ENCODE data around the gene PRCC.
"Not testable (repeated sequence)": the region's sequence is repeated elsewhere in the genome, so short reads cannot be mapped to it uniquely, and the experiment has no call there.

The PRCC gene

DNA sequence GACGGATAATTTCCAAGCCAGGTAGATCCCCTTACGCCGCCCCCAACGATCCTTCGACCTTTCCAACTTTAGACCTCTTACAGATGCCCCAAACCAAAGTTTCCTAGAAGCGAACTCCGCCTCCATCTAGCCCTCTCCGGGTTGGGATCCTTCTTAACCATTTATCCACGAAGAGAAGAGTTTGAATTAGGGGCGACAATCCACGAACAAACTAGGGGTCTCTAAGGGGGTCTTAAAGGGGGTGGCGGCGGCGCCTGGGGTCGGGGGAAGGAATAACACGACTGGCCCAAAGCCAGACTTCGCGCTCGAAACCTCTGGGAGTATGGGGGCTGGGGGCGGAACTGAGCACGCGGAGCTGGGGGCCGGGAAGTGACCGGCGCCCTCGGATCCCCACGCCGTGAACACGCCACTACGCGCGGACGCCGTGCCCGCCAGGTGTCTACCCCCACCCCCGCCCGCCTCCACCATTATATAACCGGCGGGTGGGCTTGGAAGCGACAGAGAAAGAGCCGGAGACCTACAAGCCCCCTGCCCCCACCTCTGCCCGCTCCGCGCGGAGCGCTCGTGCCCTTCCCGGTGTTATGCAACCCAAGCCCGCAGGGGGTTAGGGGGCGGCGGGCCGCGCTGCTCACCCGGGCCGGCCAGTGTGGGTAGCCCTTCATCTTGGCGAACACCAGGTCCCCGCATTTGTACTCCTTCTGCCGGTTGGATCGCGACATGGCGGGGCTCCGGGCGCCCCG lies 16.5 kb upstream of the PRCC start:
- peaks cover 53% of the 10 kb centered on the region for H3K4me1 Mint-ChIP-seq (ENCODE audit: low read depth)
- no peaks in the 10 kb centered on the region for H3K27me3 Mint-ChIP-seq
- H3K27ac Mint-ChIP-seq = peak overlapping the region; percentile 97
- H3K4me3 Mint-ChIP-seq = peak overlapping the region; percentile 97
- H3K36me3 Mint-ChIP-seq (ENCODE audit: low read depth) = peaks cover 36% of the 10 kb centered on the region
- H3K9me3 Mint-ChIP-seq = no peaks in the 10 kb centered on the region

DNA sequence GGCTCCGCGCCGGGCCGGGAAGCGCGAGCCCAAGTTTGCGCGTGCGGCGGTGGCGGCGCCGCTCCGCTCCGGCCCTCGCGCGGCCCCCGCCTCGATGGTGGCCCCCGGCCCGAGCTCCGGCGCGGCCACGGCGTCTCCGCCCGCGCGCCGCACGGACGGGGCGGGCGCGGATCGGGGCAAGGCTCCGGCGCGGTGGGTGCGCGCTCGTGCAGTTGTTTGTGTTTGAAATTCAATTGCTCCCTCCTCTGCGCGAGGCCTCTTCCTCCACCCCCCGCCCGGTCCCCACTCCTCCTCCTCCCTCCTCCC lies 15.9 kb upstream of the PRCC start, which contains the start of gene HDGF:
HDGF (minus strand) TSS at position 225 of the 306 bp plus-strand sequence. CDS start 246 bp downstream, outside the sequence.
- H3K4me1 Mint-ChIP-seq (ENCODE audit: low read depth) = peaks cover 48% of the 10 kb centered on the region
- peak within 1 kb of the TSS; percentile 97 for H3K4me3 Mint-ChIP-seq

DNA sequence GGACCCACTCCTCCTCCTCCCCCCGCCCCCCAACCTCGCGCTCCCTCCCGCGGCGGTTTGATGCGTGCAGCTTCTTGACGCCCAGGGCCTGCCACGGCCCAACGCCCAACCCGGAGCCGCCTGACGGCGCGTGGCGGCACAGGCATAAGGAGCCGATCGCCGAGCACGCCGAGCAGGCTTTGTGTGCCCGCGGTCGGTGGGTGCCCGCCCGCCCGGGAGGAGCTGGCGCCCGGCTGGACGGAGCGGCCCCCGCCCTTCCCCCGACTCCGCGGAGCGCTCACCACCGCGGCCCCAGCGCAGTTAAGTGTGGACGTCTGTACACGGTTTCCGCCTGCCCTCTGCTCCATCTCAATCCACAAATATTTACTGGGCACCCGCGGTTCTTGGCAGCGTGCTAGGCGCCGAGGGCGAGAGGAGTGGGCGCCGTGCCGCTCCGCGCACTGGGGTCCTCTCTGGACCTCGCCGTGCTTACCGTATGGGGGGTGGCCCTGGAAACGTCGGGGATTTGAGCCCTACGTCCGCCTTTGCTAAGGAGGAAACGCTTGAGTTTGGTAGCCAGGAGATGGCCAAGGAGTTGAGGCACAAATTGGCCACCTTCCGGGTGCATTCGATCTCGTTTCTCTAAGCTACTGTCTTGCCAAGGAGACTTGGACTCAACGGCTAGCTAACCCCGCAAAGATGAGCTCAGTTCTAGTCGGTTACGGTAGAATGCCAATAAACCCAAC lies 15.4 kb upstream of the PRCC start:
- no peaks in the 10 kb centered on the region for H3K27me3 Mint-ChIP-seq
- no peaks in the 10 kb centered on the region for H3K9me3 Mint-ChIP-seq
- H3K4me3 Mint-ChIP-seq = peak overlapping the region; percentile 97
- peaks cover 42% of the 10 kb centered on the region for H3K4me1 Mint-ChIP-seq (ENCODE audit: low read depth)
- H3K36me3 Mint-ChIP-seq (ENCODE audit: low read depth) = peaks cover 32% of the 10 kb centered on the region
- H3K27ac Mint-ChIP-seq = peak overlapping the region; percentile 94

More for the DNA sequence above, 15.9 kb upstream of the PRCC start, which contains the start of gene HDGF:
- H3K27me3 Mint-ChIP-seq = no peaks in the 10 kb centered on the region
- H3K27ac Mint-ChIP-seq = peak within 1 kb of the TSS; percentile 97
- no peaks in the 10 kb centered on the region for H3K9me3 Mint-ChIP-seq
- peaks cover 32% of the 10 kb centered on the region for H3K36me3 Mint-ChIP-seq (ENCODE audit: low read depth)

DNA sequence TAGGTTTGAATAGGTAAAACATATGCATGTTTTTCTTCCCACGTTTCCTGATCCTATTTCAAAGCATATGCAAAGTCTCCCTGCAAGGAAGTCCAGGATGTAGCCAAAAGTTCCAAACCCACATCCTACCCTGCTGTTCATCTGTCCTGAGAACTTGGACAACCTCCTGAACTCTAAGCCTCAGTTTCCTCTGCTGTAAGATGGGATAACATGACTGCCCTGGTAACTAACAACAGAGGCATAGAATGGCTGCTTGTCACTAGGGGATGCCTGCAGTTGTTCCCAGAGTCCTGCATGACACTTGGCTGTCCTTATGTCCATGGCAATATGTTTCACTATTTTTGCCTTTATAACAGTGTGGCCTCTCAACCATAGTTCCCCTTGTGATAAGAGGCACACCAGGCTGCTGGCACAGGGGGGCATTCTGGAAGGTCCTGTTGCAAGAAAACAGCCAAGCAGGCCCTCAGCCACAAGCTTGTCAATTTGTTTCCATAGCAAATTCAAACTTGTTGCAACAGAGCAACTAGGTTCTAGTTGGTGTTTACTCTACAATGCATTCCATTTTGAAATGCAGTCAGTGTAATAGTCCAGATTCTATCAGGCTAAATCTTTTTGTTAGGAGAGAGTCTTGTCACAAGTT lies 14.4 kb upstream of the PRCC start:
- Mint-ChIP-seq H3K36me3 (ENCODE audit: low read depth) (peaks cover 26% of the 10 kb centered on the region), H3K27ac (peak overlapping the region; percentile 94), H3K9me3 (no peaks in the 10 kb centered on the region), H3K4me3 (peak overlapping the region; percentile 97), H3K4me1 (ENCODE audit: low read depth) (peaks cover 33% of the 10 kb centered on the region), H3K27me3 (no peaks in the 10 kb centered on the region)

DNA sequence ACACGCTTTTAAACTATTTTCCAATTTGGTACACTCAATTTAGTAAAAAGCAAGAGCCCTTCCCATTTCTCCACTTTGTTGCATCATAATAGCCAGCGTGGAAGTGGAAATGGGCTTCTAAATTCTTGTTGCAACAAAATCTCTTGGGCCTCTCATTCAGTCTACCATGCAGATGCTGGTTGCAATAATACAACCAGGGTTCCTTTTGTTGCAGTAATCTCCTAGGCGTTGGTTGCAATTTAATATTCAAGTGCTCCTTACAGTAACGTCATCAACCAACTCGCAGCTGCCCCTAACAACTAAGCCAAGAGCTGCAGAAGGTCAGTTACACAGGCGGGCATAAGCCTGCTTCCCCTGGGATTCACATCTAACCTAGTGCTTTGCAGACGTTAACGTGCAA lies 13.1 kb upstream of the PRCC start:
- no peak overlapping the region for H3K27ac Mint-ChIP-seq
- peaks cover 14% of the 10 kb centered on the region for H3K36me3 Mint-ChIP-seq (ENCODE audit: low read depth)
- H3K27me3 Mint-ChIP-seq = no peaks in the 10 kb centered on the region
- H3K9me3 Mint-ChIP-seq = no peaks in the 10 kb centered on the region
- H3K4me3 Mint-ChIP-seq = no peak overlapping the region
- H3K4me1 Mint-ChIP-seq (ENCODE audit: low read depth) = peaks cover 20% of the 10 kb centered on the region

DNA sequence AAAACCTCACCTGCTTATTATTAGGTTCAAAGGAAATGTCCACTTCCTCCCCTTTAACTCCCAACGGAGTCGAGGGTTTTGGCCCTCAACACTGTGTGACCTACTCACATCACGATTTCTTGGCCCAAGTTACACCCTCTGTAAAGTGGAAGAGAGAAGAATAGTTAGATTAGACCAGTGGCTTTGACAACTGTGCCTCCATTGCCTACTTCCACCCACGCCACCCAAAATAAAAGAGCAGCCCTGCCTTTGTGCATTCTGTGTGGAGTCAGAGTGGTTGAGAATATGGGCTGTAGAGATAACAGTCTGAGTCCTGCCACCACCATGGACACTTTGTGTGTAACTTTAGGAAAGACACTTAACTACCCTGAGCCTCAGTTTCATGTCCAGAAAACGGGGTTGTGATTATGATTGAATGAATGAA lies 11.8 kb upstream of the PRCC start:
- Mint-ChIP-seq H3K9me3 (no peaks in the 10 kb centered on the region), H3K27me3 (no peaks in the 10 kb centered on the region), H3K36me3 (ENCODE audit: low read depth) (peaks cover 2% of the 10 kb centered on the region), H3K4me1 (ENCODE audit: low read depth) (peaks cover 10% of the 10 kb centered on the region), H3K27ac (no peak overlapping the region), H3K4me3 (no peak overlapping the region)

DNA sequence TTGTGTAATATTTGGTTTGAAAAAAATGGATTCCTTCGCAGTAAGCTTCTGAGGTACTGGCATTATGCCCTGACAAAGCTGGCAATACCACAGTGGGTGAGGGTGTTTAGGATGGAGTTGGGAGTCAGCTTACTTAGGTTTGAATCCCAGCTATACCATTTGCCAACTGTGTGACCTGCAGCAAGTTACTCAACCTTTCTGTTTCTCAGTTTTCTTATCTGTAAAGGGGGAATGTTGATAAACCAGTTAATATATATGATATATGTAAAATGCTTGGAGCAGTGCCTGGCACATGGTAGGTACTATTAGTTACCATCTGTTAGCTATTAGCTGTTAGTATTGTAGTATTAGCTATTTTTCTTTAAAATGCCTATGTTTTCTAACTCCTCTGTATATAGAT lies 11.0 kb upstream of the PRCC start:
- H3K36me3 Mint-ChIP-seq (ENCODE audit: low read depth) = no peaks in the 10 kb centered on the region
- no peaks in the 10 kb centered on the region for H3K27me3 Mint-ChIP-seq
- H3K4me1 Mint-ChIP-seq (ENCODE audit: low read depth) = peaks cover 10% of the 10 kb centered on the region
- no peak overlapping the region for H3K27ac Mint-ChIP-seq
- H3K9me3 Mint-ChIP-seq = no peaks in the 10 kb centered on the region
- no peak overlapping the region for H3K4me3 Mint-ChIP-seq

DNA sequence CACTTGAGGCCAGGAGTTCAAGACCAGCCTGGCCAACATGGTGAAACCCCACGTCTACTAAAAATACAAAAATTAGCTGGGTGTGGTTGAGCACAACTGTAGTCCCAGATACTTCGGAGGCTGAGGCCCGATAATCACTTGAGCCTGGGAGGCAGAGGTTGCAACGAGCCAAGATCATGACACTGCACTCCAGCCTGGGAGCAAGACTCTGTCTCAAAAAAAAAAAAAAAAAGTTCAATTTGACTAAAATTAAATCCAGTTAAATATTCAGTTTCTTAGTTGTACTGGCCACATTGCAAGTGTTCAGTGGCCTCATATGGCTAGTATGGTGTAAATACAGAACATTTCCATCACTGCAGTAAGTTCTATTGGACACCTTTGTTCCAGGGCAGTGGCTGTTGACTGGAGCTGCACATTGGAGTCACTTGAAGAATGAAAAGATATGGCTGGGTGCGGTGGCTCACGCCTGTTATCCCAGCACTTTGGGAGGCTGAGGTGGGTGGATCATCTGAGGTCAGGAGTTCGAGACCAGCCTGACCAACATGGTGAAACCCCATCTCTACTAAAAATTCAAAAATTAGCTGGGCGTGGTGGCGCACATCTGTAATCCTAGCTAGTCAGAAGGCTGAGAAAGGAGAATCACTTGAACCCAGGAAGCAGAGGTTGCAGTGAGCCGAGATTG lies 9.6 kb upstream of the PRCC start:
- H3K27me3 Mint-ChIP-seq; H3K36me3 Mint-ChIP-seq (ENCODE audit: low read depth); H3K9me3 Mint-ChIP-seq; H3K4me3 Mint-ChIP-seq; H3K4me1 Mint-ChIP-seq (ENCODE audit: low read depth); H3K27ac Mint-ChIP-seq: not testable (repeated sequence)

DNA sequence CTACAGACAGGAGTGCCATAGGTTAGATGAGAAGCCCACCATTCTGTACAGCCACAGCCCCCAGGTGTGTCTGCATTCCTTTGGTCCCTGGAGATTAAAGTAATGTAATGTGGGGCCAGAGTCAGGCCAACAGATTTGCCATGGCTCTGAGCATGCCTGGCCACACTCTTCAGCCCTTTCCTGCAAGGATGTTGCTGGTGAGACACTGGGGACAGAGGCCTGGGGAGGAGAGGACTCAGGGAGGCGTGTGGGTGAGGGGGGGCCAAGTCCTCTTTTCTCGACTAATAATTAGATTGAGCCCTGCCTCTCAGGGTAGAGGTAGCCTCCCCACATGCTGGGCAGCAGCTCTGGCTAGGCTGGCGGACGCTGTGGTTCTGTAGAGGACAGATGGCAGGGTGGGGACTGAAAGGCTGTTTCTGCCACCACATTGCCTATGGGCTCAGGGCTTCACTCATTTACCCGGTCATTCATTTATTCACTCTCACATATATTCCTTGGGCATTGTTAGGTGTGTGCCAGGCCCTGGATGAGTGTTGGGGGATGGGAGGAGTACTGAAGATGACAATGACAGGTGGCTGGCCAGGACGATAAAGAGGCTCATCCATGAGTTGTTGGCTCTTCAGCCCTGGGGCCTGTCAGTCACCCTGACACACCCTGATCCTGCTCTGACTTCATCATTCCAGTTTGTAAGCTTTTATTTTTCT lies 7.1 kb upstream of the PRCC start:
- Mint-ChIP-seq H3K27me3 (no peaks in the 10 kb centered on the region), H3K27ac (no peak overlapping the region), H3K9me3 (no peaks in the 10 kb centered on the region), H3K36me3 (ENCODE audit: low read depth) (no peaks in the 10 kb centered on the region), H3K4me1 (ENCODE audit: low read depth) (no peaks in the 10 kb centered on the region), H3K4me3 (no peak overlapping the region)

DNA sequence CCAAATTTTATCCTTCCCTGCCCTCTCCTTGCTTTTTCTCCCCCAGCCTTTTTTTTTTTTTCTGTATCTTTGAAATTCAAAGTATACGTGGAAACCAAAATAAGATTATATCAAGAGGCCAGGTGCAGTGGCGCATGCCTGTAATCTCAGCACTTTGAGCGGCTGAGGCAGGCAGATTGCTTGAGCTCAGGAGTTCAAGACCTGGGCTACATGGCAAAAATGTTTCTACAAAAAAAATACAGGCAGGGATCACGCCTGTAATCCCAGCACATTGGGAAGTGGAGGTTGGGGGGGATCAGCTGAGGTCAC lies 6.6 kb upstream of the PRCC start:
- H3K27me3 Mint-ChIP-seq = no peaks in the 10 kb centered on the region
- H3K36me3 Mint-ChIP-seq (ENCODE audit: low read depth) = no peaks in the 10 kb centered on the region
- H3K4me1 Mint-ChIP-seq (ENCODE audit: low read depth) = no peaks in the 10 kb centered on the region
- no peaks in the 10 kb centered on the region for H3K9me3 Mint-ChIP-seq
- no peak overlapping the region for H3K27ac Mint-ChIP-seq
- no peak overlapping the region for H3K4me3 Mint-ChIP-seq

DNA sequence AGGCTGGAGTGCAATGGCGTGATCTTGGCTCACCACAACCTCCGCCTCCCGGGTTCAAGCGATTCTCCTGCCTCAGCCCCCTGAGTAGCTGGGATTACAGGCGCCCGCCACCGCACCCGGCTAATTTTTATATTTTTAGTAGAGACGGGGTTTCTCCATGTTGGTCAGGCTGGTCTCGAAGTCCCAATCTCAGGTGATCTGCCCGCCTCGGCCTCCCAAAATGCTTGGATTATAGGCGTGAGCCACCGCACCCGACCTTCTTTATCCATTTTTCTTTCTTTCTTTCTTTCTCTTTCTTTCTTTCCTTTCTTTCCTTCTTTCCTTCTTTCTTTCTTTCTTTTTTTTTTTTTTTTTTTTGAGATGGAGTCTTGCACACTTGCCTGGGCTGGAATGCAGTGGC lies 2.2 kb upstream of the PRCC start:
- not testable (repeated sequence) for H3K27ac Mint-ChIP-seq
- H3K36me3 Mint-ChIP-seq (ENCODE audit: low read depth) = peaks cover 19% of the 10 kb centered on the region

DNA sequence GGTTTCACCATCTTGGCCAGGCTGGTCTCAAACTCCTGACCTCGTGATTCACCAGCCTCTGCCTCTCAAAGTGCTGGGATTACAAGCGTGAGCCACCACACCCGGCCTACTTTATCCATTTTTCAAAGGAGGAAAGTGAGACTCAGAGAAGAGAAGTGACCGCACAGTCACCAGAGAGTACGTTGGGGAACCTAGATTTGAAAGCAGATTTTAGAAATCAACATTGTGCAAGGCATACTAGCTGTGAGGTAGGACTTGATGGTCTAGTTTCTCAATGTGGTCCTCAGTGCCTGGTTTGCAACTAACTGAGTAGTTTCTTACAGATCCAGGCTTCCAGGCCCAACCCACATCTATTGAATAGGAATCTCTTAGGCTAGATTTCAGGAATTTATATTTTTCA lies 1.7 kb upstream of the PRCC start:
- Mint-ChIP-seq H3K36me3 (ENCODE audit: low read depth) (peaks cover 22% of the 10 kb centered on the region), H3K4me1 (ENCODE audit: low read depth) (peaks cover 31% of the 10 kb centered on the region), H3K27ac (no peak overlapping the region), H3K9me3 (no peaks in the 10 kb centered on the region), H3K27me3 (no peaks in the 10 kb centered on the region), H3K4me3 (no peak overlapping the region)

More for the DNA sequence above, 2.2 kb upstream of the PRCC start:
- not testable (repeated sequence) for H3K9me3 Mint-ChIP-seq, H3K27me3 Mint-ChIP-seq, H3K4me3 Mint-ChIP-seq
- H3K4me1 Mint-ChIP-seq (ENCODE audit: low read depth) = peaks cover 25% of the 10 kb centered on the region

DNA sequence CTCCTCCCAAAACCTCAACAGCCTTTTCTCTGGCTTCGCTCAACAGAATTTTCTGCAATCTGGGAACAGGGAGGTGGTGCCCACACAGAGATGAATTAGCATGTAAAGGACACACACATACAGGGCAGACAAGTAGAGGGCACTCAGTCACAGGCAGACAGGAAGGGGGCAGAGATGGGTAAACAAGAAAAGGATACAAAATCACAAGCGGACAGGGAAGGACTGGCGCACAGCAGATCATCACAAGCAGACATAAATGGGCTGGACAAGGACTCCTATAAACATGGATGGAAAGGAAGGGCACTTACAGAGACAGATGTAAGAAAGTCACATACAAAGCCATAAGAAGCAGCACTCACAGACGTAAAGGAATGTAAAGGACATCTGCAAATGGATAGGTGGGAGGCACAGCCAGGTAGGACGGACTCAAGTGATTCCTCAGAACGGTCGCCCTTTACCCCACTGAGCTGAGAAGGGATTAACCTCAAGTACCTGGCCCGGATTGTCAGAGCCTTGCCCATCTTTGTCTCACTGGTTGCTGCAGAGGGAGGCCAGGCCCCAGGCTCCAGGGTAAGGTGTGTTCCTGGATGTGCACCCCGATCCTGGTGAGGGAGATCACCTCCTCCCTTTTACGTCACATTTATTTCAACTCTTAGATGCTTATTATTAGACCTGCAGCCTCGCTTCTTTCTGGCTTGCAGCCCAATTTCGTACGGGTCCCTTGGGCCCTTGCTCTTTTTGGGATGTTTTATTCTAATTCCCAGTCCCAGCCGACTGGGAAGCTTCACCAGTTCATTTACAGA lies 836 bp upstream of the PRCC start:
- no peak overlapping the region for H3K27ac Mint-ChIP-seq

More for the DNA sequence above, 836 bp upstream of the PRCC start:
- H3K9me3 Mint-ChIP-seq = no peaks in the 10 kb centered on the region
- peaks cover 39% of the 10 kb centered on the region for H3K4me1 Mint-ChIP-seq (ENCODE audit: low read depth)
- H3K36me3 Mint-ChIP-seq (ENCODE audit: low read depth) = peaks cover 30% of the 10 kb centered on the region
- H3K4me3 Mint-ChIP-seq = no peak overlapping the region
- no peaks in the 10 kb centered on the region for H3K27me3 Mint-ChIP-seq
